HUES6 (cell line): ENCODE results near the gene ZDHHC24.
"Not testable (repeated sequence)": the region's sequence is repeated elsewhere in the genome, so short reads cannot be mapped to it uniquely, and the experiment has no call there.

Experiments
- H3K27ac ChIP-seq: 2 replicates; pipeline ENCODE4 v1.7.0; 2013; ENCODE audit warnings: low read depth, mild to moderate bottlenecking, low read length, inconsistent platforms
- H3K27me3 ChIP-seq: 2 replicates; pipeline ENCODE4 v1.6.1; 2013; ENCODE audit warnings: low read length; ENCODE audit not compliant: control insufficient read depth, insufficient read depth
- H3K36me3 ChIP-seq: 2 replicates; pipeline ENCODE4 v1.6.1; 2013; ENCODE audit warnings: low read length; ENCODE audit not compliant: control insufficient read depth, insufficient read depth
- H3K4me1 ChIP-seq: 2 replicates; pipeline ENCODE4 v1.6.1; 2013; ENCODE audit warnings: low read length; ENCODE audit not compliant: control insufficient read depth, insufficient read depth
- H3K4me3 ChIP-seq: 2 replicates; pipeline ENCODE4 v1.5.1; 2013; ENCODE audit warnings: low read depth, low read length
- H3K9ac ChIP-seq: one replicate; pipeline ENCODE4 v1.6.1; 2013; ENCODE audit warnings: mild to moderate bottlenecking, low read length
- H3K9me3 ChIP-seq: 2 replicates; pipeline ENCODE4 v1.6.1; 2013; ENCODE audit warnings: low read depth, low read length; ENCODE audit not compliant: control insufficient read depth, insufficient read depth

The ZDHHC24 gene

DNA sequence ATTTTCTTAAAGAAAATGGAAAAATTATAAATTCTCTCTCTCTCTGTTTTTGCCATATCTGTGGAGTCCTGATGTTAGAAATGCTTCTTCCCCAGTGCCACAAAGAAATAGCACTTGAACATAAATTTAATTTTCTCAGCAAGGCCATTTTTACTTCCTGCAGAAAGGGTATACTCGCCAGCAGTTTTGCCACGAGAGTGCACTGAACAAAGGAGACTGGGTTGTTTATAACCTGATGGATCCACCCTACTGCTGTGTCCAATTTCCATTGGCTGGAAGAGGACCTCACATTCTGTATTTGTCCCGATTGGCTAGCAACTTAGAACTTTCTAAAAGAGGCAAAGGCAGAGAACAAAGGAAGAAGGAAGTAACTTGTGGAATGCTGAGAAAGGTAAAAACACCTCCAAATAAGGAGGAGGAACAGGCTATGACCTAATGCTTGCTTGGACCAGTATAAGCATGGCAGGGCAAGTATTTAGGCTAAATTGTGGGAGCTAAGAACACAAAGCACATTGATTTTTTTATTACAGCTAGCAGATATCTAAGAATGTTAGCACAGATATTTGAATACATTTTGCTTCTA, 36.8 kb upstream of the ZDHHC24 start:
- not testable (repeated sequence) for H3K4me1 ChIP-seq, H3K4me3 ChIP-seq
- H3K27ac ChIP-seq, result peak overlapping the region; percentile 81; the same call in 1 of the 2 replicates

DNA sequence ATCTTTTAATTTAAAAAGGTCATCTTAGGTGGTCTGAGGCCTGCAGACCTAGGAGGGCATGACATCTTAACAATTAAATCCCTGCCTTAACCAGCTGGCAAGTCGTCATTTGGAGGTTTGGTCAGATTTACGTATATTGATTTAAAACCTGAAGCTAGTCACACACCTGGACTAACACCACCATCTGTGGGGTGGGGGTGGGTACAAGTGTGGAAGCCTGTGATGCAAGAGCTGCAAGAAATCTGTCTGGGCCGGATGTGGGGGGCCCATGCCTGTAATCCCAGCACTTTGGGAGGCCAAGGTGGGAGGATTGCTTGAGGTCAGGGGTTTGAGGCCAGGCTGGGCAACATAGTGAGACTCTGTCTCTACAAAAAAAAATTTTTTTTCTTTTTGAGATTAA, 35.4 kb upstream of the ZDHHC24 start:
- H3K27ac ChIP-seq, result no peak overlapping the region
- no peak overlapping the region for H3K4me3 ChIP-seq
- no peaks in the 10 kb centered on the region; the same call in 1 of the 2 replicates for H3K27me3 ChIP-seq
- no peak overlapping the region for H3K9ac ChIP-seq
- no peaks in the 10 kb centered on the region for H3K4me1 ChIP-seq
- H3K36me3 ChIP-seq, result peaks cover 53% of the 10 kb centered on the region; the same call in 1 of the 2 replicates
- H3K9me3 ChIP-seq, result peaks cover 20% of the 10 kb centered on the region

More for the DNA sequence above, 36.8 kb upstream of the ZDHHC24 start:
- Histone ChIP-seq H3K9ac (peak overlapping the region; percentile 45), H3K9me3 (peaks cover 23% of the 10 kb centered on the region), H3K36me3 (peaks cover 48% of the 10 kb centered on the region; the same call in 1 of the 2 replicates)
- H3K27me3 ChIP-seq, result not testable (repeated sequence)

DNA sequence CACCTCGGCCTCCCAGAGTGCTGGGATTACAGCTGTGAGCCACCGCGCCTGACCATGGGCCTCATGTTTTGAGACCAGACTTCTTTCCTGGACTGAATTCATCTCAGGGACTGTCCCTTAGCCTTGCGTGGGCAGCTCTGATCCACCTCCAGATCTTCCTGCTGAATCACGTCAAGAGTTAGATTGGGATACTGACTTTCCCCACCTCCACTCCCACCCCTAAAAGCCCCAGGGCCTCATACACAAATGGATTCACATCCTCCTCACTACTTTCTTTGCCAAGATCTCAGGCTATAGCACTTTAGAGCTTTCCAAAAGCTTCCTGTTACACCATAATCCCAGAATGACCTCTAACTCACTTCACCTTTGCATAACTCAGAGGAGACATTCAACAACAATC, 35.0 kb upstream of the ZDHHC24 start:
- no peak overlapping the region for H3K27ac ChIP-seq
- H3K36me3 ChIP-seq, result peaks cover 49% of the 10 kb centered on the region; the same call in 1 of the 2 replicates
- no peaks in the 10 kb centered on the region for H3K4me1 ChIP-seq
- no peak overlapping the region for H3K4me3 ChIP-seq
- no peaks in the 10 kb centered on the region; the same call in 1 of the 2 replicates for H3K27me3 ChIP-seq
- peaks cover 15% of the 10 kb centered on the region for H3K9me3 ChIP-seq
- H3K9ac ChIP-seq, result no peak overlapping the region

DNA sequence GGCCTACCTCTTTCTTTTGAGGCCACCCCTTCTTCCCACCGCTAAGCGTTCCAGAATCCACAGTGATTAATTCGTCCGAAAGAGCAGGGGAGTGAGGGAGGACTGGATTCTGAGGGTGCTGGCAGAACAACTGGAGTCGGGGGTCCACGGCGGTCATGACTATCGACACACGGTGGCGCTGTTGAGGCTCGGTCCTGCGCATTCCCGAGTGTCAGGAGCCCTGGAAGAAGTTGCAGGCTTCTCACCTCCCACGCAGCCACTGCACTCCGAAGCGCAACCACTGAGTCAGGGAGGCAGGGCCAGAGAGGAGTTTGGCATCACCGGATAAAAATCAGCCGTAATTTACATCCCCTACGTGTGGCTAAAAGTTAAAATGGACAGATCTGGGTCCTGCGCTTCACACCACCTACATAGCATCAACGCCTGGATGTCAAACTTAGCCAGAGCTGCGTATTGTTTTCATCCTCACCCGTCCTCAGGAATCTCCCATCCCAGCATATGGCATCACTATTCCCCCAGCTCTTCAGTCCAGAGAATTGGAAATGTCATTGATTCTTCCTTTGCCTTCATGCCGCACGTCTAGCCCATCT, 33.3 kb upstream of the ZDHHC24 start:
- Histone ChIP-seq H3K9me3 (peaks cover 15% of the 10 kb centered on the region), H3K27me3 (no peaks in the 10 kb centered on the region; the same call in 1 of the 2 replicates), H3K4me3 (no peak overlapping the region), H3K27ac (no peak overlapping the region), H3K36me3 (peaks cover 48% of the 10 kb centered on the region; the same call in 1 of the 2 replicates), H3K4me1 (no peaks in the 10 kb centered on the region), H3K9ac (no peak overlapping the region)

DNA sequence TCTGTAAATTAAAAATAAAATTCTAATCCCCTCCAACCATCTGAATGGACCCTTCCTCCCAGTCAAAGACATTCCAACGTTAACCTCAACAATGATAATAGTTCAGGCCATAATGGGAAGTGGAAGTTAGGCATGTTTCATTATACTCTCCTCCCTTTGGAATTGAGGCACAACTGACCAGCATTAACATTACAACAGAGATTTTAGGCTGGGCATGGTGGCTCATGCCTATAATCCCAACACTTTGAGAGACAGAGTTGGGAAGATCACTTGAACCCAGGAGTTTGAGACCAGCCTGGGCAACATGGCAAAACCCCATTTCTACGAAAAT, 25.0 kb upstream of the ZDHHC24 start:
- Histone ChIP-seq H3K9me3 (no peaks in the 10 kb centered on the region), H3K4me3 (0 out of 2 replicates have a peak overlapping the region, but pooled peaks have one; percentile 2), H3K9ac (peak overlapping the region; percentile 67), H3K27me3 (no peaks in the 10 kb centered on the region; the same call in 1 of the 2 replicates), H3K4me1 (peaks cover 34% of the 10 kb centered on the region), H3K27ac (peak overlapping the region; percentile 88), H3K36me3 (peaks cover 3% of the 10 kb centered on the region; the same call in 1 of the 2 replicates)

- H3K9me3 ChIP-seq, result no peaks in the 10 kb centered on the region
- H3K27me3 ChIP-seq, result no peaks in the 10 kb centered on the region; the same call in 1 of the 2 replicates
- peak overlapping the region; percentile 88 for H3K27ac ChIP-seq
- H3K9ac ChIP-seq, result peak overlapping the region; percentile 67
- peaks cover 34% of the 10 kb centered on the region for H3K4me1 ChIP-seq
- H3K4me3 ChIP-seq, result no peak overlapping the region
- H3K36me3 ChIP-seq, result 0 out of 2 replicates have a peak, but pooled peaks cover 6% of the 10 kb centered on the region
Measured at GRCh38 chr11:66570079-66570849, 24.4 kb upstream of the ZDHHC24 start.

GRCh38 chr11:66569076-66569475, 23.2 kb upstream of the ZDHHC24 start:
- H3K4me3 ChIP-seq, result no peak overlapping the region
- no peaks in the 10 kb centered on the region for H3K9me3 ChIP-seq
- H3K27me3 ChIP-seq, result no peaks in the 10 kb centered on the region; the same call in 1 of the 2 replicates
- H3K36me3 ChIP-seq, result peaks cover 9% of the 10 kb centered on the region
- H3K27ac ChIP-seq, result peak overlapping the region; percentile 4; the same call in 1 of the 2 replicates
- peaks cover 34% of the 10 kb centered on the region for H3K4me1 ChIP-seq
- H3K9ac ChIP-seq, result peak overlapping the region; percentile 3

DNA sequence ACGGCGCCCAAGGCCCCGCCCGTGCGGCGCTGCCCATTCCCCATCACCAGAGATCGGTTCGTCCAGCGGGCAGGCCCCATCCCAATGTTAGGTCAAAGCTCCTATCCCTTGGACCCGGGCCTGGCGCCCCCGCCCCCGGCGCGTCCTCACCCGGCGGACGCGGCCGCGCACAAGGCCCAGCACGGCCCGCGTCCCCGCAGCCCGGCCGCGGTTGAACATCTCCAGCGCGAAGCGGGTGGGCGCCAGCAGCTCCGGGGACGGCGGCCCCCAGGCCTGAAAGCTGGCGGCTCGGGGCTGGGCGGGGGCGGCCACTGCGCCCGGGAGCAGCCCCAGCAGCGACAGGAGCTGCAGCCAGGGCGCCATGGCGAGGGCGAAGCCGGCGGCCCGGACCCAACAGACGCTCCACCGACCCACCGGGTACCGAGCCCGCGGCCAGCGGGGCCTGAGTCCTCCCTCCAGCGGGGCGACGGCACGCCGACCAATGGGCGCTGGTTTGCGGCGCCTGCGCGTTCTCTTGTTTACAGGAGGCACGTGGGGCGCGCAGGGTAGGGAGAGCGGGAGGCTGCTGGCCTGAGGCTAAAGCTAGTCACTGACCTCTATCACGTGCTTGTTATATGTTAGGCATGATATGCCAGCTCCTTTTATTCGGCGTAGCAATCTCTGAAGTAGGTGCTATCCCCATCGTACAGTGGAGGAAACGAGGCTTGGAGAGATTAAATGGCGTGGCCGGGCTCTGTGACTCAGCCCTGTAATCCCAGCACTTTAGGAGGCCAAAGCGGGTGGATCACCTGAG, 22.5 kb upstream of the ZDHHC24 start, which contains the start of gene CTSF:
Gene CTSF, minus strand, starts transcription at position 483 of the 793 bp plus-strand sequence. Its CDS starts 120 bp downstream, at position 363.
- Histone ChIP-seq H3K9me3 (no peaks in the 10 kb centered on the region), H3K9ac (peak within 1 kb of the TSS; percentile 3), H3K27me3 (no peaks in the 10 kb centered on the region; the same call in 1 of the 2 replicates), H3K36me3 (peaks cover 16% of the 10 kb centered on the region), H3K4me1 (peaks cover 34% of the 10 kb centered on the region), H3K27ac (peak within 1 kb of the TSS; percentile 4; the same call in 1 of the 2 replicates), H3K4me3 (peak within 1 kb of the TSS; percentile 43; the same call in 1 of the 2 replicates)

GRCh38 chr11:66567787-66568123, 21.9 kb upstream of the ZDHHC24 start:
- no peak overlapping the region for H3K9ac ChIP-seq
- no peak overlapping the region for H3K27ac ChIP-seq
- peaks cover 22% of the 10 kb centered on the region for H3K36me3 ChIP-seq
- H3K4me3 ChIP-seq, result peak overlapping the region; percentile 43; the same call in 1 of the 2 replicates
- peaks cover 32% of the 10 kb centered on the region for H3K4me1 ChIP-seq
- no peaks in the 10 kb centered on the region for H3K9me3 ChIP-seq
- no peaks in the 10 kb centered on the region; the same call in 1 of the 2 replicates for H3K27me3 ChIP-seq

- peaks cover 37% of the 10 kb centered on the region for H3K36me3 ChIP-seq
- H3K4me3 ChIP-seq, result no peak overlapping the region
- H3K9ac ChIP-seq, result no peak overlapping the region
- no peaks in the 10 kb centered on the region for H3K9me3 ChIP-seq
- H3K4me1 ChIP-seq, result peaks cover 25% of the 10 kb centered on the region
- H3K27me3 ChIP-seq, result no peaks in the 10 kb centered on the region; the same call in 1 of the 2 replicates
- no peak overlapping the region for H3K27ac ChIP-seq
Measured at GRCh38 chr11:66566221-66566620, 20.4 kb upstream of the ZDHHC24 start.
